NCI-H526 treated with DMSO at 0.1 percent for 48 hours (cell line): ENCODE results near the gene HRH1.
"Not testable (repeated sequence)": the region's sequence is repeated elsewhere in the genome, so short reads cannot be mapped to it uniquely, and the experiment has no call there.

ENCODE experiments used
- DNase-seq: peaks from one replicate; lab custom pipeline; 2025; lab: John Stamatoyannopoulos, UW

HRH1 gene

GRCh38 chr3:11172096-11172690, 17.9 kb downstream of the HRH1 start:
- DNase-seq, result no peak

GRCh38 chr3:11173828-11174465, 19.7 kb downstream of the HRH1 start:
- no peak for DNase-seq

- no peak for DNase-seq
These were observed 24.1 kb downstream of the HRH1 start for GRCh38 chr3:11178421-11178820.

GRCh38 chr3:11184328-11184969, 30.2 kb downstream of the HRH1 start:
- DNase-seq, result not testable (repeated sequence)

- DNase-seq, result no peak
These were observed 30.9 kb downstream of the HRH1 start for GRCh38 chr3:11185144-11185543.

- no peak for DNase-seq
These were observed 31.4 kb downstream of the HRH1 start for GRCh38 chr3:11185564-11186317.

GRCh38 chr3:11186318-11186692, 32.0 kb downstream of the HRH1 start:
- no peak for DNase-seq

- DNase-seq, result no peak
These were observed 32.5 kb downstream of the HRH1 start for GRCh38 chr3:11186771-11187191.

- no peak for DNase-seq
These were observed 33.4 kb downstream of the HRH1 start for GRCh38 chr3:11187681-11188080.

GRCh38 chr3:11188231-11188630, 33.9 kb downstream of the HRH1 start:
- no peak for DNase-seq

- DNase-seq, result no peak
These were observed 40.9 kb downstream of the HRH1 start for GRCh38 chr3:11195201-11195600.

GRCh38 chr3:11195721-11196332, 41.5 kb downstream of the HRH1 start:
- no peak for DNase-seq

GRCh38 chr3:11197484-11197883, 43.2 kb downstream of the HRH1 start:
- DNase-seq, result no peak

- no peak for DNase-seq
These were observed 43.8 kb downstream of the HRH1 start for GRCh38 chr3:11198070-11198469.

GRCh38 chr3:11198495-11198894, 44.2 kb downstream of the HRH1 start:
- no peak for DNase-seq

GRCh38 chr3:11199902-11200845, 45.9 kb downstream of the HRH1 start:
- no peak for DNase-seq

- no peak for DNase-seq
These were observed 47.1 kb downstream of the HRH1 start for GRCh38 chr3:11201251-11202019.

GRCh38 chr3:11203961-11204360, 49.7 kb downstream of the HRH1 start:
- no peak for DNase-seq

GRCh38 chr3:11204697-11205348, 50.5 kb downstream of the HRH1 start:
- no peak for DNase-seq

GRCh38 chr3:11205881-11206280, 51.6 kb downstream of the HRH1 start:
- DNase-seq, result not testable (repeated sequence)
